Nucleus accumbens (tissue), 56 donors: ENCODE results near the gene MTHFD1.
A peak's percentile ranks its signal among the peaks of the same experiment; 100 is the strongest.

ENCODE experiments used
- DNase-seq, 56 donors: peaks; one replicate each; lab custom pipeline; 2025; lab: John Stamatoyannopoulos, UW

The MTHFD1 gene

GRCh38 chr14:64444140-64444539 lies 56.0 kb downstream of the MTHFD1 start:
- no peak for DNase-seq

- DNase-seq = no peak
Observed at GRCh38 chr14:64444984-64445845, 57.1 kb downstream of the MTHFD1 start.

GRCh38 chr14:64447876-64448670 lies 59.9 kb downstream of the MTHFD1 start:
- no peak for DNase-seq

- no peak for DNase-seq
Observed at GRCh38 chr14:64450255-64450654, 62.1 kb downstream of the MTHFD1 start.

GRCh38 chr14:64454671-64455070 lies 66.5 kb downstream of the MTHFD1 start:
- no peak for DNase-seq

GRCh38 chr14:64459405-64460136 lies 71.4 kb downstream of the MTHFD1 start:
- DNase-seq = no peak

GRCh38 chr14:64461221-64461620 lies 73.1 kb downstream of the MTHFD1 start:
- DNase-seq = peak in 15 of 56 donors; percentile 15 to 73 (median 46)

GRCh38 chr14:64463195-64463594 lies 75.0 kb downstream of the MTHFD1 start:
- DNase-seq = no peak

- DNase-seq = no peak
Observed at GRCh38 chr14:64463873-64464272, 75.7 kb downstream of the MTHFD1 start.

GRCh38 chr14:64464651-64465050 lies 76.5 kb downstream of the MTHFD1 start:
- no peak for DNase-seq

- peak in 55 of 56 donors; percentile 9 to 86 (median 58) for DNase-seq
Observed at GRCh38 chr14:64465191-64465822, 77.2 kb downstream of the MTHFD1 start, which contains the start of gene AKAP5. Gene AKAP5 (plus strand): TSS chr14:64465499. CDS start chr14:64468395, 2,896 bp downstream.

GRCh38 chr14:64465831-64466554 lies 77.8 kb downstream of the MTHFD1 start:
- peak in 18 of 56 donors; percentile 13 to 52 (median 24) for DNase-seq

- no peak for DNase-seq
Observed at GRCh38 chr14:64467101-64467500, 78.9 kb downstream of the MTHFD1 start.

GRCh38 chr14:64467566-64467965 lies 79.4 kb downstream of the MTHFD1 start:
- DNase-seq = no peak

- no peak for DNase-seq
Observed at GRCh38 chr14:64468451-64468850, 80.3 kb downstream of the MTHFD1 start.

- DNase-seq = no peak
Observed at GRCh38 chr14:64474041-64474440, 85.9 kb downstream of the MTHFD1 start.

- no peak for DNase-seq
Observed at GRCh38 chr14:64474698-64475097, 86.5 kb downstream of the MTHFD1 start.

- DNase-seq = no peak
Observed at GRCh38 chr14:64475585-64476273, 87.6 kb downstream of the MTHFD1 start.

- DNase-seq = no peak
Observed at GRCh38 chr14:64476438-64476837, 88.3 kb downstream of the MTHFD1 start.
